Thyroid gland (tissue), 4 donors: ENCODE measurements around the gene ISYNA1. TPM values are rescaled to one million over a fixed set of nuclear protein-coding genes. Genes with fewer than 3 reads are reported as not detected.

ENCODE experiments used
- DNase-seq, 2 donors: peaks; one replicate each; pipeline ENCODE4 v3.0.0-alpha.2; 2019
- H3K27ac ChIP-seq, 3 donors: fragments of 200-600 bp; sonication (generic); 1 replicate in 2 of 3; 2 replicates in 1 of 3; pipeline ENCODE4 v1.5.1; 2016 to 2019; ENCODE audit warnings: mild to moderate bottlenecking in 1 of 3, moderate library complexity in 1 of 3
- H3K27me3 ChIP-seq: fragments of 200-600 bp; sonication (generic); one replicate; pipeline ENCODE4 v1.5.1; 2019
- H3K36me3 ChIP-seq, 2 donors: fragments of 200-600 bp; sonication (generic); one replicate each; pipeline ENCODE4 v1.5.1; 2016 to 2019
- H3K4me1 ChIP-seq, 2 donors: fragments of 200-600 bp; sonication (generic); one replicate each; pipeline ENCODE4 v1.5.1; 2017 to 2019
- H3K4me3 ChIP-seq, 3 donors: fragments of 200-600 bp; sonication (generic); replicated peaks in 1 of 3; 1 replicate in 2 of 3; 2 replicates in 1 of 3; pipeline ENCODE4 v1.5.1; 2016; ENCODE audit warnings: mild to moderate bottlenecking in 1 of 3
- H3K9me3 ChIP-seq: fragments of 200-600 bp; sonication (generic); one replicate; pipeline ENCODE4 v1.5.1; 2017
- POLR2A ChIP-seq, 2 donors: fragments of 450-650 bp; IDR thresholded peaks; one replicate each; pipeline ENCODE4 v1.6.1; 2017; ENCODE audit warnings: antibody characterized with exemption in 2 of 2, mild to moderate bottlenecking in 2 of 2, moderate library complexity in 1 of 2
- WGBS, 2 donors: methylation state at CpG; one replicate each; pipeline ENCODE4 v1.1.5; 2017; 5-methylcytosine and 5-hydroxymethylcytosine counted together
- intact Hi-C: fragments of 100-400 bp; cut with DNase I; formaldehyde crosslinking; loops from one replicate; pipeline ENCODE4 v1.15.1; 2023
- total RNA-seq, 4 donors: library from RNA; depleted of rRNA; stranded (reverse); fragments of >200 nt; gene quantifications; one replicate each; pipeline ENCODE4 v1.2.3, GENCODE V29; 2016
- TF ChIP-seq, protein P1 (sequence below), 6 experiments: fragments of 200-600 bp in 3 of 6; fragments of 450-650 bp in 3 of 6; sonication (generic) in 3 of 6; IDR thresholded peaks; one replicate each; pipeline ENCODE4 v1.5.1; 2016 to 2019; ENCODE audit warnings: antibody characterized with exemption in 6 of 6, mild to moderate bottlenecking in 2 of 6, inconsistent platforms in 1 of 6, moderate library complexity in 1 of 6

ISYNA1 gene
- total RNA-seq, 4 donors from 2014 or later: 12.7 to 24.2 (median 22.9) TPM

DNA sequence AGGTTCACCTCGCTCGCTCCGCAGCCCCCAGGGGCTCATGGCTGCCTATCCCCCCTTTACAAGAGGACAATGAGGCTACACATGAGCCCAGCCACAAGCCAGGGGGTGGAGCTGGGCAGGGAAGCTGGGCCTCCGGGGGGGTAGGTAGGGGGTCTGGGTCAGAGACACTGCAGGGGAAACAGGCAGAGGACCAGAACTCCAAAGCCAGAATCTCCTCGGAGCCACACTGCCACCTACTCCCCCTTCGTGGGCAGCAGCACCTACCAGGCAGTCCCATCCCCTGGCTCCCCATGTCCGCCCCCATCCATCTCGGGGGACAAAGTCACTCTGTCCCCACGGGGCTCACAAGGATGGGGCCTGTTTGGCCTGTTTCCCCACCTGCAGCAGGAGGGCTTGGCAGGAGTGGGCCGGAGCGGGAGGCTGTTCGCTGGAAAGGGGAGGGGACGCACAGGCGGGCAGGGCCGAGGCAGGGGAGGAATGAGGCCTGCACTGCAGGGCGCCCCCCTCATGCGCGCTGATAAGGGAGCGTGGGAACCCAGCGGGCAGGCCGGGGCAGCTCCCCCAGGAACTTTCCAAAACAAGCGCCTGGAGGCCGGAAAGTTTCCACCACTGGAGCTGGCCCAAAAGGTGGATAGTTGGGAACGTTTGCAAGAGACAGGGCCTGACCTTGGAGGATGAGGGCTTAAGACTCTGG lies 545 bp upstream of the ISYNA1 start:
- intact Hi-C loops: no loop called here
- H3K27me3 ChIP-seq: no peaks in the 10 kb centered on the region
- no peaks in the 10 kb centered on the region for H3K9me3 ChIP-seq
- H3K36me3 ChIP-seq: peaks cover 3 to 5% of the 10 kb centered on the region in 2 donors
- H3K4me3 ChIP-seq: peak overlapping the region in 1 of 3 donors; percentile 54
- peaks cover 17 to 22% of the 10 kb centered on the region in 2 donors for H3K4me1 ChIP-seq
- peak overlapping the region in 2 of 3 donors; percentile 50 to 63 for H3K27ac ChIP-seq
- no peak for DNase-seq
- WGBS, 2 donors: 29 to 51% methylated on average over 9 to 16 of the region's 24 CpGs
- TF ChIP-seq, protein P1, sequence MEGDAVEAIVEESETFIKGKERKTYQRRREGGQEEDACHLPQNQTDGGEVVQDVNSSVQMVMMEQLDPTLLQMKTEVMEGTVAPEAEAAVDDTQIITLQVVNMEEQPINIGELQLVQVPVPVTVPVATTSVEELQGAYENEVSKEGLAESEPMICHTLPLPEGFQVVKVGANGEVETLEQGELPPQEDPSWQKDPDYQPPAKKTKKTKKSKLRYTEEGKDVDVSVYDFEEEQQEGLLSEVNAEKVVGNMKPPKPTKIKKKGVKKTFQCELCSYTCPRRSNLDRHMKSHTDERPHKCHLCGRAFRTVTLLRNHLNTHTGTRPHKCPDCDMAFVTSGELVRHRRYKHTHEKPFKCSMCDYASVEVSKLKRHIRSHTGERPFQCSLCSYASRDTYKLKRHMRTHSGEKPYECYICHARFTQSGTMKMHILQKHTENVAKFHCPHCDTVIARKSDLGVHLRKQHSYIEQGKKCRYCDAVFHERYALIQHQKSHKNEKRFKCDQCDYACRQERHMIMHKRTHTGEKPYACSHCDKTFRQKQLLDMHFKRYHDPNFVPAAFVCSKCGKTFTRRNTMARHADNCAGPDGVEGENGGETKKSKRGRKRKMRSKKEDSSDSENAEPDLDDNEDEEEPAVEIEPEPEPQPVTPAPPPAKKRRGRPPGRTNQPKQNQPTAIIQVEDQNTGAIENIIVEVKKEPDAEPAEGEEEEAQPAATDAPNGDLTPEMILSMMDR (IDR thresholded peaks at IDR 0.05): no peak

DNA sequence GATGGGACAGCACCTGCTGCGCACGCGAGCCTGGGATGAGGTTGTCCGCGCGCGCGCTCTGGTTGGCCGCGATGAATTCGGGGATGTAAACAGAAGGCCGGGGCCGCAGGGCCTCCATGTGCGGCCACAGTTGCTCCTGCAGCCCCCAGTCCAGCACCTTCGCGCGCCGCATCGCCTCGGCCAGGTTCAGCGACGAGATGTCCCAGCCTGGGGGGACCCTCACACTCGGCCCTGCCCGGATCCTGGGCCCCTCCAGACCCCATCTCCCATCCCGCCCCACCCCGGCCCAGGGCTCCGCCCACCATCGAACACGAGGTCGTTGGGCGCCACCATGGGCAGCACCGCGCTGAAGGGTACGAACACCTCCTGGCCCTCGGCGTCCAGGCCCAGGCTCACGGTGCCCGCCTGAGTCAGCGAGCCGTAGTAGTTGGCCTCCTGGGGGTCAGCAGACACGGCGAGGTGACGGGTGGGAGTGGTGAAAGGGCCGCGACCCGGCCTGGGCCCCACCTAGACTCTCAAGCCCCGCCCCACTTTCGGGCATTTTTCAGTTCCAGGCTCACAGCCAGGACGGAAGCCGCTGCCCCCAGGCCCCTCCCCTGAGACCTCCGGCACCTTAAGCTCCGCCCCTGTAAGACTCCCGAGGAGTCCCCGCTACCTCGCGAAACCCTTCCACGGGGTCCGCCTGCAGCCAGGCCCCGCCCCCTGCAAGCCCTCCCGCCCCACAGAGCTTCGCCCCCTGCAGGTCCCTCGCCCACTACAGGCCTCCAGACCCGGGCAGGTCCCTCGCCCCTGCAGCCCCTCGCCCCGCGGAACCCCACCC lies 1.1 kb downstream of the ISYNA1 start:
- peak; percentile 82 to 86 for DNase-seq
- intact Hi-C loops: no loop called here
- Histone ChIP-seq H3K27me3 (no peaks in the 10 kb centered on the region), H3K9me3 (no peaks in the 10 kb centered on the region), H3K4me1 (peaks cover 17 to 28% of the 10 kb centered on the region in 2 donors), H3K27ac (peak overlapping the region in 1 of 3 donors; percentile 63), H3K4me3 (peak overlapping the region in 1 of 3 donors; percentile 54), H3K36me3 (no peaks in the 10 kb centered on the region)
- WGBS, 2 donors: 31 to 37% methylated on average over 25 to 30 of the region's 67 CpGs
- TF ChIP-seq POLR2A (IDR thresholded peaks at IDR 0.05): no peak
- TF ChIP-seq, protein P1 (IDR thresholded peaks at IDR 0.05): peak in 1 of 6 experiments; percentile 11

DNA sequence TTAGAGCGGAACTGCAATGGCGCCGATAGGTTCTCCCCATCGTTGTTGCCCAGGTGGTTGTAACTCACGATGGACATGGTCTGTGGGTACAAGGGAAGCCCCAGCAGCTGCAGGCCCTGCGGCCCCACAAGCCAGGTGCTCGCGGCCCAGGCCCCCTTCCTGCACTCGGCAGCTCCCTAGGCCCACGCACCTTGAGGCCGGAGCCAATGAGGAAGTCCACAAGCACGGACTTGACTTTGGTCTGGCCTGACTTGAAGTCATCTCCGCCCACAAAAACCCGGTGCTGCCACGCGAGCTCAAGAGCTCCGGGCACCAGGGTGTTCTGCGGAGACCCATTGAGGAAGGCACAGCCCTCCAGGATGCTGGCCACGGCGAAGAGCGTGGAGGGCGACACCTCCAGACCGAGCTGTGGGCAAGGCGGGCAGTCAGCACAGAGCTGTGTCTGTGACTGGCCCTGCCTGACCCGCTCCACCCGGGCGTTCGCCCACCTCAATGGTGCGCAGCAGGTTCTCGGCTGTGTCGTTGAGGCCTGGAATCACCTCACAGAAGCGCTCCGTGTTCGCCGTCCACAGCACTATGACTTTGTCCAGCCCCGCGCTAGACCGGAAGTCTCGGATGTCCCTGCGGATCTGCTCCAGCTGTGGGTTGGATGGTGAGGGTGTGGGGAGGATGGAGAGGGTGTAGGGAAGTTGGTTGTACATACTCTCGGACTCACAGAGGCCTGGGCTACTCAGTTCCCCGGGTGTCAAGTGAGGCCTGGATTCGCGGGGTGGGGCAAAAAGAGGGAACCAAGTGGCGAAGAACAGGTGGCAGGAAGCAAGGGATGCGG lies 1.9 kb downstream of the ISYNA1 start:
- Histone ChIP-seq H3K27me3 (no peaks in the 10 kb centered on the region), H3K4me1 (peaks cover 17 to 28% of the 10 kb centered on the region in 2 donors), H3K27ac (peak overlapping the region in 1 of 3 donors; percentile 41), H3K36me3 (no peaks in the 10 kb centered on the region), H3K9me3 (no peaks in the 10 kb centered on the region), H3K4me3 (peak overlapping the region in 1 of 3 donors; percentile 54)
- TF ChIP-seq, protein P1 (IDR thresholded peaks at IDR 0.05): no peak
- no peak for TF ChIP-seq POLR2A (IDR thresholded peaks at IDR 0.05)
- WGBS, 2 donors: 84 to 89% methylated on average over 36 to 39 of the region's 46 CpGs
- intact Hi-C loops: no loop called here
- no peak for DNase-seq

DNA sequence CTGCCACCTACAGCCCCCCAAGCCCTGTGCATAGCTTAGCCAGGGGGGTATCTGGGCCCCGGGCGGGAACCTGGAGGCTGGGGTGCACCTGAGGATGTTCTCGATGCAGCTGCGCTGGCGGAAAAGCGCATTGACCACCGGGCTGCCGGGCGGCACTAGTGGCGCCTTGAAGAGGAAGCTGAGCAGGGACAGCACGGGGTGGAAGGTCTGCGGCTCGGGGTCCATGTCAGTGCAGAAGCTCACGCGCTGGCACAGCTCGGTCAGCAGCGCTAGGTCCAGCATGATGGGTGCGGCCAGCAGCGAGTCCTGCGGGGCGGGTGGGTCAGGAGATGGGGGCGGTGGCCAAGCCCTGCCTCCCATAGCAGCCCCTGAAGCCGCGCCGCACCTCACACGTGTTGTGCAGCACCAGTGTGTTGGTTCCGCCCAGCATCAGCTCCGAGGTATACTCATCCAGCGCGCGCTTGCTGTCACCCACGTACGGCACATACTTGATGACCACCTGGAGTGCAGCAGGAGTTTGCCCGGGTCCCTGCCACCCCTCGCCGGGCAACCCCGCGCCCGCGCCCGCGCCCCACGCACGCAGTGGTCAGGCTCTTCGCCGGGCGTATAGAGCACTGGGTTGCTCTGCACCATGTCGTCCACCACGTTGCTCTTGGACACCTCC lies 2.6 kb downstream of the ISYNA1 start:
- Histone ChIP-seq H3K9me3 (no peaks in the 10 kb centered on the region), H3K4me3 (no peak overlapping the region), H3K27me3 (no peaks in the 10 kb centered on the region), H3K36me3 (no peaks in the 10 kb centered on the region), H3K4me1 (peaks cover 17 to 28% of the 10 kb centered on the region in 2 donors), H3K27ac (no peak overlapping the region)
- no peak for DNase-seq
- TF ChIP-seq POLR2A (IDR thresholded peaks at IDR 0.05): no peak
- TF ChIP-seq, protein P1 (IDR thresholded peaks at IDR 0.05): no peak
- intact Hi-C loops: no loop called here
- WGBS, 2 donors: 91 to 96% methylated on average over 24 to 41 of the region's 49 CpGs
